Natural killer cell treated with Interleukin-12 subunit alpha and Interleukin-12 subunit beta and Interleukin-15 and Interleukin-18, amount 100 ng/mL, for 72 hours (primary cell): Measurements from ENCODE around the gene WDR45. TPM values are rescaled to one million over a fixed set of nuclear protein-coding genes. Genes with fewer than 3 reads are reported as not detected.

ENCODE experiments used
- total RNA-seq, 2 donors: library from RNA; stranded (reverse); gene quantifications; one replicate each; pipeline ENCODE4 v1.2.3, GENCODE V29; 2022

The WDR45 gene
- total RNA-seq, 2 donors from 2014 or later: 48.1 to 62.3 TPM

Other genes starting within 250 kb of the WDR45 start
- gene PCSK1N, start 244.3 kb downstream of the WDR45 start, total RNA-seq: under 1 TPM; 0.42 to 0.55 TPM
- 10 to 100 TPM; 64.0 to 64.6 TPM for gene TIMM17B, start 182.1 kb downstream of the WDR45 start, total RNA-seq
- 10 to 100 TPM; 75.3 to 80.8 TPM for gene PQBP1, start 182.0 kb downstream of the WDR45 start, total RNA-seq
- gene SLC35A2, start 168.2 kb downstream of the WDR45 start, total RNA-seq: 10 to 100 TPM; 25.5 to 26.9 TPM
- gene PIM2, start 160.9 kb downstream of the WDR45 start, total RNA-seq: 100 to 1,000 TPM; 291 to 478 TPM
- gene OTUD5, start 122.3 kb downstream of the WDR45 start, total RNA-seq: 10 to 100 TPM; 75.8 to 79.9 TPM
- 1 to 10 TPM; 3.3 to 6.2 TPM for gene KCND1, start 108.0 kb downstream of the WDR45 start, total RNA-seq
- gene GRIPAP1, start 77.6 kb downstream of the WDR45 start, total RNA-seq: 100 to 1,000 TPM in 1 of 2 donors, 10 to 100 TPM in 1; 97.8 to 143 TPM
- 10 to 100 TPM; 38.6 to 45.6 TPM for gene TFE3, start 36.5 kb downstream of the WDR45 start, total RNA-seq
- gene CCDC120, start 20.9 kb downstream of the WDR45 start, total RNA-seq: 1 to 10 TPM; 5.3 to 9.0 TPM
- gene PRAF2, start 5.9 kb downstream of the WDR45 start, total RNA-seq: 10 to 100 TPM; 16.4 to 19.5 TPM
- 10 to 100 TPM; 19.1 to 27.7 TPM for gene GPKOW, start 43.8 kb upstream of the WDR45 start, total RNA-seq
- gene MAGIX, start 82.9 kb upstream of the WDR45 start, total RNA-seq: 1 to 10 TPM; 1.2 to 1.3 TPM
- gene PLP2, start 92.0 kb upstream of the WDR45 start, total RNA-seq: 10 to 100 TPM; 50.6 to 54.0 TPM
- gene PRICKLE3, start 106.5 kb upstream of the WDR45 start, total RNA-seq: 10 to 100 TPM; 13.1 to 16.0 TPM
- 1 to 10 TPM in 1 of 2 donors, under 1 TPM in 1; 0.84 to 1.7 TPM for gene SYP, start 120.3 kb upstream of the WDR45 start, total RNA-seq
- gene CACNA1F, start 153.5 kb upstream of the WDR45 start, total RNA-seq: under 1 TPM in 1 of 2 donors, not detected in 1; 0.14 TPM
- gene CCDC22, start 155.6 kb upstream of the WDR45 start, total RNA-seq: 10 to 100 TPM; 25.6 to 25.7 TPM
- gene FOXP3, start 184.8 kb upstream of the WDR45 start, total RNA-seq: under 1 TPM; 0.55 to 0.78 TPM
- 1 to 10 TPM; 3.4 to 3.8 TPM for gene PPP1R3F, start 189.9 kb upstream of the WDR45 start, total RNA-seq
- not detected for gene GAGE10, start 223.8 kb upstream of the WDR45 start, total RNA-seq
- gene GAGE12J, start 242.2 kb upstream of the WDR45 start, total RNA-seq: not detected